WTC11 (cell line): ENCODE results near the gene RNF25.

Source experiments
- ESRRA ChIP-seq: sonication (generic); formaldehyde crosslinking; IDR thresholded peaks from 2 replicates; pipeline ENCODE4 v1.8.1; 2022; ENCODE audit warnings: mild to moderate bottlenecking, missing genetic modification reagents, borderline replicate concordance
- JAZF1 ChIP-seq: fragments of 250-450 bp; sonication (Bioruptor Pico); IDR thresholded peaks from 2 replicates; pipeline ENCODE4 v1.9.0; 2021; ENCODE audit warnings: moderate library complexity, mild to moderate bottlenecking, inconsistent platforms
- JUN ChIP-seq: sonication (generic); formaldehyde crosslinking; IDR thresholded peaks from 2 replicates; pipeline ENCODE4 v1.8.0; 2023; ENCODE audit warnings: mild to moderate bottlenecking, missing genetic modification reagents
- NR1H2 ChIP-seq: sonication (generic); formaldehyde crosslinking; IDR thresholded peaks from 2 replicates; pipeline ENCODE4 v1.9.0; 2021; ENCODE audit warnings: mild to moderate bottlenecking, moderate library complexity, missing genetic modification reagents
- NR3C1 ChIP-seq: sonication (generic); formaldehyde crosslinking; conservative IDR thresholded peaks from 2 replicates; pipeline ENCODE4 v1.8.1; 2023; ENCODE audit warnings: low read depth, mild to moderate bottlenecking, missing genetic modification reagents
- SMAD3 ChIP-seq: sonication (generic); formaldehyde crosslinking; IDR thresholded peaks from 2 replicates; pipeline ENCODE4 v1.8.0; 2022; ENCODE audit warnings: missing genetic modification reagents, mild to moderate bottlenecking, borderline replicate concordance
- ZBTB21 ChIP-seq: sonication (generic); formaldehyde crosslinking; IDR thresholded peaks from 2 replicates; pipeline ENCODE4 v1.8.1; 2023; ENCODE audit warnings: mild to moderate bottlenecking, missing genetic modification reagents, borderline replicate concordance
- ZNF263 ChIP-seq: sonication (generic); formaldehyde crosslinking; IDR thresholded peaks from 2 replicates; pipeline ENCODE4 v1.8.1; 2022; ENCODE audit warnings: low read depth, mild to moderate bottlenecking, moderate library complexity, missing genetic modification reagents
- TF ChIP-seq, protein P1 (sequence below): sonication (generic); formaldehyde crosslinking; IDR thresholded peaks from 2 replicates; pipeline ENCODE4 v1.8.1; 2023; ENCODE audit warnings: mild to moderate bottlenecking, missing genetic modification reagents, moderate library complexity
- TF ChIP-seq, protein P2 (sequence below): fragments of 200-600 bp; IDR thresholded peaks from 2 replicates; pipeline ENCODE4 v1.8.0; 2022; ENCODE audit warnings: antibody characterized with exemption
- TF ChIP-seq, protein P3 (sequence below): sonication (generic); formaldehyde crosslinking; IDR thresholded peaks from 2 replicates; pipeline ENCODE4 v1.8.1; 2023; ENCODE audit warnings: mild to moderate bottlenecking, missing genetic modification reagents, moderate library complexity
- TF ChIP-seq, protein P4 (sequence below): sonication (generic); formaldehyde crosslinking; IDR thresholded peaks from 2 replicates; pipeline ENCODE4 v1.8.0; 2022; ENCODE audit warnings: mild to moderate bottlenecking, missing genetic modification reagents

DNA sequence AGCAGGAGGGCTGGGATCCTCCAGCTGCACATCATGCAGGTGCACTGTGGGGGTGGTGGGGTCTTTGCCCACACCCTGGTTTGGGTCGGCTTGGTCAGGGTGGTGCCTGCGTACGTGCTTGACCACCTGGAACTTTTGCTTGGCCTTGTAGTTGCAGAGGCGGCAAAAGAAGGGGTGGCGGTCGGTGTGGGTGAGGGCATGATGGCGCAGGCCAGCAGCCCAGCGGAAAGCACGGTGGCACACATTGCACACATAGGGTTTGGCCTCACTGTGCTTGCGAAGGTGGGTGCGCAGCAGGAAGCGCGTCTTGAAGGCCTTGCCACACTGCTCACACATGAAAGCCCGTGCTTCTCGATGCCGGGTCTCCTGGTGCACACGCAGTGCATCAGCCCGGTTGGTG lies 33.4 kb downstream of the RNF25 start:
- no peak for TF ChIP-seq ZNF263 (CRISPR knock-in tag)
- TF ChIP-seq, protein P1, sequence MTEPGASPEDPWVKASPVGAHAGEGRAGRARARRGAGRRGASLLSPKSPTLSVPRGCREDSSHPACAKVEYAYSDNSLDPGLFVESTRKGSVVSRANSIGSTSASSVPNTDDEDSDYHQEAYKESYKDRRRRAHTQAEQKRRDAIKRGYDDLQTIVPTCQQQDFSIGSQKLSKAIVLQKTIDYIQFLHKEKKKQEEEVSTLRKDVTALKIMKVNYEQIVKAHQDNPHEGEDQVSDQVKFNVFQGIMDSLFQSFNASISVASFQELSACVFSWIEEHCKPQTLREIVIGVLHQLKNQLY (CRISPR knock-in tag) = no peak
- TF ChIP-seq, protein P2, sequence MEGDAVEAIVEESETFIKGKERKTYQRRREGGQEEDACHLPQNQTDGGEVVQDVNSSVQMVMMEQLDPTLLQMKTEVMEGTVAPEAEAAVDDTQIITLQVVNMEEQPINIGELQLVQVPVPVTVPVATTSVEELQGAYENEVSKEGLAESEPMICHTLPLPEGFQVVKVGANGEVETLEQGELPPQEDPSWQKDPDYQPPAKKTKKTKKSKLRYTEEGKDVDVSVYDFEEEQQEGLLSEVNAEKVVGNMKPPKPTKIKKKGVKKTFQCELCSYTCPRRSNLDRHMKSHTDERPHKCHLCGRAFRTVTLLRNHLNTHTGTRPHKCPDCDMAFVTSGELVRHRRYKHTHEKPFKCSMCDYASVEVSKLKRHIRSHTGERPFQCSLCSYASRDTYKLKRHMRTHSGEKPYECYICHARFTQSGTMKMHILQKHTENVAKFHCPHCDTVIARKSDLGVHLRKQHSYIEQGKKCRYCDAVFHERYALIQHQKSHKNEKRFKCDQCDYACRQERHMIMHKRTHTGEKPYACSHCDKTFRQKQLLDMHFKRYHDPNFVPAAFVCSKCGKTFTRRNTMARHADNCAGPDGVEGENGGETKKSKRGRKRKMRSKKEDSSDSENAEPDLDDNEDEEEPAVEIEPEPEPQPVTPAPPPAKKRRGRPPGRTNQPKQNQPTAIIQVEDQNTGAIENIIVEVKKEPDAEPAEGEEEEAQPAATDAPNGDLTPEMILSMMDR = no peak
- TF ChIP-seq ESRRA (CRISPR knock-in tag) = no peak
- TF ChIP-seq JAZF1 (CRISPR knock-in tag) = no peak
- TF ChIP-seq SMAD3 (CRISPR knock-in tag) = no peak
- no peak for TF ChIP-seq NR3C1 (CRISPR knock-in tag)
- no peak for TF ChIP-seq JUN (CRISPR knock-in tag)
- TF ChIP-seq NR1H2 = no peak
- TF ChIP-seq, protein P3, sequence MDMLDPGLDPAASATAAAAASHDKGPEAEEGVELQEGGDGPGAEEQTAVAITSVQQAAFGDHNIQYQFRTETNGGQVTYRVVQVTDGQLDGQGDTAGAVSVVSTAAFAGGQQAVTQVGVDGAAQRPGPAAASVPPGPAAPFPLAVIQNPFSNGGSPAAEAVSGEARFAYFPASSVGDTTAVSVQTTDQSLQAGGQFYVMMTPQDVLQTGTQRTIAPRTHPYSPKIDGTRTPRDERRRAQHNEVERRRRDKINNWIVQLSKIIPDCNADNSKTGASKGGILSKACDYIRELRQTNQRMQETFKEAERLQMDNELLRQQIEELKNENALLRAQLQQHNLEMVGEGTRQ (CRISPR knock-in tag) = no peak
- TF ChIP-seq, protein P4, sequence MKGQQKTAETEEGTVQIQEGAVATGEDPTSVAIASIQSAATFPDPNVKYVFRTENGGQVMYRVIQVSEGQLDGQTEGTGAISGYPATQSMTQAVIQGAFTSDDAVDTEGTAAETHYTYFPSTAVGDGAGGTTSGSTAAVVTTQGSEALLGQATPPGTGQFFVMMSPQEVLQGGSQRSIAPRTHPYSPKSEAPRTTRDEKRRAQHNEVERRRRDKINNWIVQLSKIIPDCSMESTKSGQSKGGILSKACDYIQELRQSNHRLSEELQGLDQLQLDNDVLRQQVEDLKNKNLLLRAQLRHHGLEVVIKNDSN (CRISPR knock-in tag) = no peak
- TF ChIP-seq ZBTB21 = no peak
